Upper lobe of left lung (tissue), 4 donors: ENCODE data around the gene MS4A18.

Experiments
- CTCF ChIP-seq, 6 experiments: fragments of 450-650 bp in 4 of 6; fragments of 200-600 bp in 2 of 6; sonication (generic) in 2 of 6; IDR thresholded peaks; one replicate each; pipeline ENCODE4 v1.5.1; 2016 to 2019; ENCODE audit warnings: antibody characterized with exemption in 6 of 6
- EP300 ChIP-seq, 4 donors: sonication (generic); formaldehyde crosslinking; IDR thresholded peaks; one replicate each; pipeline ENCODE4 v1.5.1; 2017; ENCODE audit warnings: antibody characterized with exemption in 4 of 4, control low read depth in 2 of 4
- POLR2A ChIP-seq, 4 donors: fragments of 450-650 bp; IDR thresholded peaks; one replicate each; pipeline ENCODE4 v1.5.1; 2016 to 2017; ENCODE audit warnings: antibody characterized with exemption in 4 of 4, mild to moderate bottlenecking in 2 of 4
- POLR2AphosphoS5 ChIP-seq, 2 donors: sonication (generic); formaldehyde crosslinking; IDR thresholded peaks; one replicate each; pipeline ENCODE4 v1.5.1; 2017; ENCODE audit warnings: antibody characterized with exemption in 2 of 2

- TF ChIP-seq POLR2A (IDR thresholded peaks at IDR 0.05) (no peak), CTCF (IDR thresholded peaks at IDR 0.05) (no peak), POLR2AphosphoS5 (IDR thresholded peaks at IDR 0.05) (no peak), EP300 (IDR thresholded peaks at IDR 0.05) (no peak)
These were observed 30.4 kb downstream of the MS4A18 start for GRCh38 chr11:60754887-60755286.
